ENCODE data around the gene ZGRF1.

GRCh38 chr4:112645541-112646329 is 9.0 kb upstream of the ZGRF1 start:
- TF ChIP-seq POLR2AphosphoS5 (IDR thresholded peaks at IDR 0.05) (no peak), CTCF (IDR thresholded peaks at IDR 0.05) (no peak), POLR2A (IDR thresholded peaks at IDR 0.05) (no peak)
